ENCODE measurements around the gene MTF1.

Gene MTF1

GRCh38 chr1:37841652-37842051 lies 17.7 kb downstream of the MTF1 start:
- Histone ChIP-seq H3K9me3 (ENCODE audit: low read length) (no peaks in the 10 kb centered on the region), H3K27me3 (ENCODE audit: insufficient read depth, low read length) (no peaks in the 10 kb centered on the region), H3K4me3 (ENCODE audit: low read length) (no peak overlapping the region), H3K36me3 (ENCODE audit: insufficient read depth, low read length) (peaks cover 29% of the 10 kb centered on the region), H2AFZ (ENCODE audit: low read depth, low read length) (no peak overlapping the region), H3K4me1 (ENCODE audit: insufficient read depth, low read length) (no peaks in the 10 kb centered on the region)

GRCh38 chr1:37840711-37841110 lies 18.7 kb downstream of the MTF1 start:
- Histone ChIP-seq H3K36me3 (ENCODE audit: insufficient read depth, low read length) (peaks cover 36% of the 10 kb centered on the region), H3K4me1 (ENCODE audit: insufficient read depth, low read length) (no peaks in the 10 kb centered on the region), H2AFZ (ENCODE audit: low read depth, low read length) (no peak overlapping the region), H3K9me3 (ENCODE audit: low read length) (no peaks in the 10 kb centered on the region), H3K27me3 (ENCODE audit: insufficient read depth, low read length) (no peaks in the 10 kb centered on the region), H3K4me3 (ENCODE audit: low read length) (no peak overlapping the region)

GRCh38 chr1:37839676-37840075 lies 19.7 kb downstream of the MTF1 start:
- H3K4me1 ChIP-seq (ENCODE audit: insufficient read depth, low read length): no peaks in the 10 kb centered on the region
- H3K9me3 ChIP-seq (ENCODE audit: low read length): no peaks in the 10 kb centered on the region
- H3K27me3 ChIP-seq (ENCODE audit: insufficient read depth, low read length): no peaks in the 10 kb centered on the region
- H3K4me3 ChIP-seq (ENCODE audit: low read length): no peak overlapping the region
- peaks cover 43% of the 10 kb centered on the region for H3K36me3 ChIP-seq (ENCODE audit: insufficient read depth, low read length)
- no peak overlapping the region for H2AFZ ChIP-seq (ENCODE audit: low read depth, low read length)

GRCh38 chr1:37836788-37837187 lies 22.6 kb downstream of the MTF1 start:
- H3K27me3 ChIP-seq (ENCODE audit: insufficient read depth, low read length): no peaks in the 10 kb centered on the region
- H3K9me3 ChIP-seq (ENCODE audit: low read length): no peaks in the 10 kb centered on the region
- no peak overlapping the region for H3K4me3 ChIP-seq (ENCODE audit: low read length)
- no peak overlapping the region for H2AFZ ChIP-seq (ENCODE audit: low read depth, low read length)
- H3K4me1 ChIP-seq (ENCODE audit: insufficient read depth, low read length): no peaks in the 10 kb centered on the region
- H3K36me3 ChIP-seq (ENCODE audit: insufficient read depth, low read length): peaks cover 62% of the 10 kb centered on the region

- Histone ChIP-seq H3K9me3 (ENCODE audit: low read length) (no peaks in the 10 kb centered on the region), H3K27me3 (ENCODE audit: insufficient read depth, low read length) (no peaks in the 10 kb centered on the region), H3K4me3 (ENCODE audit: low read length) (no peak overlapping the region), H2AFZ (ENCODE audit: low read depth, low read length) (no peak overlapping the region), H3K36me3 (ENCODE audit: insufficient read depth, low read length) (peaks cover 61% of the 10 kb centered on the region), H3K4me1 (ENCODE audit: insufficient read depth, low read length) (no peaks in the 10 kb centered on the region)
Measured at GRCh38 chr1:37831809-37832208, 27.6 kb downstream of the MTF1 start.

- Histone ChIP-seq H3K4me3 (ENCODE audit: low read length) (no peak overlapping the region), H3K9me3 (ENCODE audit: low read length) (no peaks in the 10 kb centered on the region), H3K36me3 (ENCODE audit: insufficient read depth, low read length) (peaks cover 60% of the 10 kb centered on the region), H2AFZ (ENCODE audit: low read depth, low read length) (no peak overlapping the region), H3K4me1 (ENCODE audit: insufficient read depth, low read length) (no peaks in the 10 kb centered on the region), H3K27me3 (ENCODE audit: insufficient read depth, low read length) (no peaks in the 10 kb centered on the region)
Measured at GRCh38 chr1:37831109-37831508, 28.3 kb downstream of the MTF1 start.

- no peak overlapping the region for H3K4me3 ChIP-seq (ENCODE audit: low read length)
- H3K9me3 ChIP-seq (ENCODE audit: low read length): no peaks in the 10 kb centered on the region
- no peak overlapping the region for H2AFZ ChIP-seq (ENCODE audit: low read depth, low read length)
- no peaks in the 10 kb centered on the region for H3K4me1 ChIP-seq (ENCODE audit: insufficient read depth, low read length)
- H3K27me3 ChIP-seq (ENCODE audit: insufficient read depth, low read length): no peaks in the 10 kb centered on the region
- peaks cover 44% of the 10 kb centered on the region for H3K36me3 ChIP-seq (ENCODE audit: insufficient read depth, low read length)
Measured at GRCh38 chr1:37828410-37829074, 30.9 kb downstream of the MTF1 start.

- H3K4me3 ChIP-seq (ENCODE audit: low read length): no peak overlapping the region
- no peaks in the 10 kb centered on the region for H3K4me1 ChIP-seq (ENCODE audit: insufficient read depth, low read length)
- no peak overlapping the region for H2AFZ ChIP-seq (ENCODE audit: low read depth, low read length)
- no peaks in the 10 kb centered on the region for H3K27me3 ChIP-seq (ENCODE audit: insufficient read depth, low read length)
- H3K9me3 ChIP-seq (ENCODE audit: low read length): no peaks in the 10 kb centered on the region
- peaks cover 51% of the 10 kb centered on the region for H3K36me3 ChIP-seq (ENCODE audit: insufficient read depth, low read length)
Measured at GRCh38 chr1:37825506-37825905, 33.9 kb downstream of the MTF1 start.

- Histone ChIP-seq H3K9me3 (ENCODE audit: low read length) (no peaks in the 10 kb centered on the region), H3K4me1 (ENCODE audit: insufficient read depth, low read length) (no peaks in the 10 kb centered on the region), H3K27me3 (ENCODE audit: insufficient read depth, low read length) (no peaks in the 10 kb centered on the region), H3K4me3 (ENCODE audit: low read length) (no peak overlapping the region), H2AFZ (ENCODE audit: low read depth, low read length) (no peak overlapping the region), H3K36me3 (ENCODE audit: insufficient read depth, low read length) (peaks cover 59% of the 10 kb centered on the region)
Measured at GRCh38 chr1:37824001-37824400, 35.4 kb downstream of the MTF1 start.

- Histone ChIP-seq H3K4me1 (ENCODE audit: insufficient read depth, low read length) (no peaks in the 10 kb centered on the region), H3K36me3 (ENCODE audit: insufficient read depth, low read length) (peaks cover 59% of the 10 kb centered on the region), H3K27me3 (ENCODE audit: insufficient read depth, low read length) (no peaks in the 10 kb centered on the region), H3K9me3 (ENCODE audit: low read length) (no peaks in the 10 kb centered on the region), H3K4me3 (ENCODE audit: low read length) (no peak overlapping the region), H2AFZ (ENCODE audit: low read depth, low read length) (no peak overlapping the region)
Measured at GRCh38 chr1:37822906-37823815, 36.2 kb downstream of the MTF1 start.

GRCh38 chr1:37821481-37821880 lies 37.9 kb downstream of the MTF1 start:
- Histone ChIP-seq H2AFZ (ENCODE audit: low read depth, low read length) (no peak overlapping the region), H3K27me3 (ENCODE audit: insufficient read depth, low read length) (no peaks in the 10 kb centered on the region), H3K4me1 (ENCODE audit: insufficient read depth, low read length) (no peaks in the 10 kb centered on the region), H3K9me3 (ENCODE audit: low read length) (no peaks in the 10 kb centered on the region), H3K36me3 (ENCODE audit: insufficient read depth, low read length) (peaks cover 63% of the 10 kb centered on the region), H3K4me3 (ENCODE audit: low read length) (no peak overlapping the region)

GRCh38 chr1:37817481-37817880 lies 41.9 kb downstream of the MTF1 start:
- no peaks in the 10 kb centered on the region for H3K27me3 ChIP-seq (ENCODE audit: insufficient read depth, low read length)
- no peak overlapping the region for H3K4me3 ChIP-seq (ENCODE audit: low read length)
- peaks cover 67% of the 10 kb centered on the region for H3K36me3 ChIP-seq (ENCODE audit: insufficient read depth, low read length)
- no peaks in the 10 kb centered on the region for H3K9me3 ChIP-seq (ENCODE audit: low read length)
- H2AFZ ChIP-seq (ENCODE audit: low read depth, low read length): no peak overlapping the region
- no peaks in the 10 kb centered on the region for H3K4me1 ChIP-seq (ENCODE audit: insufficient read depth, low read length)

GRCh38 chr1:37814252-37814651 lies 45.1 kb downstream of the MTF1 start:
- Histone ChIP-seq H3K27me3 (ENCODE audit: insufficient read depth, low read length) (no peaks in the 10 kb centered on the region), H2AFZ (ENCODE audit: low read depth, low read length) (no peak overlapping the region), H3K4me1 (ENCODE audit: insufficient read depth, low read length) (peaks cover 10% of the 10 kb centered on the region), H3K4me3 (ENCODE audit: low read length) (no peak overlapping the region), H3K9me3 (ENCODE audit: low read length) (no peaks in the 10 kb centered on the region), H3K36me3 (ENCODE audit: insufficient read depth, low read length) (peaks cover 40% of the 10 kb centered on the region)

Measured in neuron (in vitro differentiated cells).